Lower leg skin (tissue), 4 donors: Measurements from ENCODE around the gene ZNF580. TPM values are rescaled to one million over a fixed set of nuclear protein-coding genes. Genes with fewer than 3 reads are reported as not detected.
A peak's percentile ranks its signal among the peaks of the same experiment; 100 is the strongest.

Experiments
- DNase-seq, 2 donors: peaks; one replicate each; pipeline ENCODE4 v3.0.0-alpha.2; 2019; ENCODE audit warnings: low spot score in 2 of 2
- H3K4me3 ChIP-seq: fragments of 200-600 bp; sonication (generic); 2 replicates; pipeline ENCODE4 v1.5.1; 2017; ENCODE audit warnings: mild to moderate bottlenecking, low read depth; ENCODE audit not compliant: poor library complexity, severe bottlenecking
- CTCF ChIP-seq, 3 donors: fragments of 450-650 bp; IDR thresholded peaks; one replicate each; pipeline ENCODE4 v1.5.1; 2016; ENCODE audit warnings: antibody characterized with exemption in 3 of 3, mild to moderate bottlenecking in 3 of 3, moderate library complexity in 2 of 3
- POLR2A ChIP-seq, 2 donors: fragments of 450-650 bp; IDR thresholded peaks; one replicate each; pipeline ENCODE4 v1.6.1; 2016 to 2017; ENCODE audit warnings: antibody characterized with exemption in 2 of 2, mild to moderate bottlenecking in 1 of 2, moderate library complexity in 1 of 2
- WGBS, 2 donors: methylation state at CpG; one replicate each; pipeline ENCODE4 v1.1.5; 2018; 5-methylcytosine and 5-hydroxymethylcytosine counted together
- intact Hi-C: fragments of 100-400 bp; cut with DNase I; formaldehyde crosslinking; loops from one replicate; pipeline ENCODE4 v1.15.0; 2023; ENCODE audit warnings: low total_unique reads
- total RNA-seq, 4 donors: library from RNA; depleted of rRNA; stranded (reverse); fragments of >200 nt; gene quantifications; one replicate each; pipeline ENCODE4 v1.1.0, GENCODE V29; 2016

Gene ZNF580
- total RNA-seq, 4 donors from 2014 or later, result 14.1 to 38.0 (median 22.9) TPM

- no peak for DNase-seq
- intact Hi-C loops, result no loop called here
- TF ChIP-seq POLR2A (IDR thresholded peaks at IDR 0.05), result no peak
- TF ChIP-seq CTCF (IDR thresholded peaks at IDR 0.05), result no peak
- H3K4me3 ChIP-seq, result no peak overlapping the region
- 57 to 60% methylated on average over 25 to 27 of the region's 27 CpGs for WGBS, 2 donors
Measured at GRCh38 chr19:55688422-55689218, 47.8 kb downstream of the ZNF580 start.

GRCh38 chr19:55689411-55690108 is 48.8 kb downstream of the ZNF580 start:
- 94 to 95% methylated on average over 35 of the region's 35 CpGs for WGBS, 2 donors
- intact Hi-C loops, result no loop called here
- DNase-seq, result no peak
- no peak for TF ChIP-seq POLR2A (IDR thresholded peaks at IDR 0.05)
- TF ChIP-seq CTCF (IDR thresholded peaks at IDR 0.05), result no peak
- no peak overlapping the region for H3K4me3 ChIP-seq

DNA sequence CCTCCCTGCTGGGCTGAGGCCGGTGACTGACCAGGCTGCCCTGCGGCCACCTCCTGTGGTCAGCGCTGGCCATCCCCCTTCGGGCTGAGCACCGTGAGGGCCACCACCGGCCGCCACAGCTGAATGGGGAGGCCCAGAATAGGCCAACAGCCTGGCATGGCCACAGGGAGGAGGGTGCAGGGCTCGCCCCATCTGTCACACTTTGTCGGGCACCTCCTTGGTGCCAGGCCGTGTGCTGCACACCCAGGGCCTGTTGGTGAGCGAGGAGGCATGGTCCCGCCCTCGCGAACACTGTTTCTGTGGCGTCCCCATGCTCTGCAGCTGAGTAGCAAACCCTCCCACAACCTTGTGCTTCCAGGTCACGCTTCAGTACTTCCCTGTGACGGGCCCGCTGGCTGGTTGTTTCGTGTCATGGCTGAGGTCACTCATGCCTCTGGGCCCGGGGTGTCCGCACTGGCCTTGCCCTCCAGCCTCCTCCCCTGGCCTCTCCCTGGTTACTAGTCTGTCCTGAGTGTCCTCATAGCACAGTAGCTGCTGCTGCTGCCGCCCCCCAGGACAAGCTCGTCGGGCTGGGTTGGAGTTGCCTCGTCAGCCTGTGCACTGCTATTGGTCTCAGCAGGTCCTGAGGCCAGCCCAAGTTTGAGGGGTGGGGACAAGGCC is 49.4 kb downstream of the ZNF580 start:
- intact Hi-C loops, result no loop called here
- no peak overlapping the region for H3K4me3 ChIP-seq
- no peak for DNase-seq
- 94 to 95% methylated on average over 25 of the region's 25 CpGs for WGBS, 2 donors
- TF ChIP-seq CTCF (IDR thresholded peaks at IDR 0.05), result no peak
- TF ChIP-seq POLR2A (IDR thresholded peaks at IDR 0.05), result no peak

DNA sequence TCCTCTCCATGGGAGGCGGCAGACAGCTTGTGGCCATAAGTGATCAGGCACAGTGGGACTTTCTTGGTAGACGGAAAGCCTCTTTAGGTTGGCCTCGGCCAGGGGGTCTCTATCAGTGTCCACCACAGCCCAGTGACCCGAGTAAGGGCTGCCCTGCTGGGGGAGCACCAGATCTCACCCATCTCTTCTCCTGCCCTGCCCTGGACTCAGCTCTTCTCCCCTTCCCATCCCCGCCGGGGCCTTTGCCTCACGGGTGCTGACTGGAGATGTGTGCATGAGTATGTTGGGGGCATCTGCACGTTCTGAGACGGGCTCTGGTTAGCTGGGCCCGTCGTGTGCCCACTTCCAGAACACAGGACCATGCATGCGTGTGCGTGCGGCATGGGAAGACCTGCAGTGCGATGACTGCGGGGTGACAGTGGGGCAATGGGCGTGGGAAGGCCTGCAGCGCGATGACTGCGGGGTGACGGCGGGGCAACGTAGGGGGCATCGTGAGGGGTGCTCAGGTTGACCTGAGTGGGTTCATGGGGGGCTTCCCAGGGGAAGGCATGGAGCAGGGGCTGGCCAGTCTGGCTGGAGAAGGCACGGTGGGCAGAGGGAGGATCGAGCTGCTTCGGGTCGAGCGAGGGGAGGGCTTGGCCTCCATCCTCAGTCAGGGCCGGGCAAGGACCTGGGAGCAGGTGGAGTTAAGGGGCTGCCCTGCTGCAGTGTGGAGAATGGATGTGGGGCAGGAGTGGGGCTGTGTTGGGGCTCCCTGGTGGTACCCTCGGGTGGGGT is 50.2 kb downstream of the ZNF580 start:
- TF ChIP-seq CTCF (IDR thresholded peaks at IDR 0.05), result no peak
- TF ChIP-seq POLR2A (IDR thresholded peaks at IDR 0.05), result no peak
- DNase-seq, result peak in 1 of 2 donors; percentile 74
- H3K4me3 ChIP-seq, result no peak overlapping the region
- intact Hi-C loops, result no loop called here
- WGBS, 2 donors, result 94 to 97% methylated on average over 29 to 30 of the region's 31 CpGs
